NCI-H1105 (cell line): ENCODE results near the gene DDX41.
"Not testable (repeated sequence)": the region's sequence is repeated elsewhere in the genome, so short reads cannot be mapped to it uniquely, and the experiment has no call there.

Experiments used
- DNase-seq: peaks from one replicate; lab custom pipeline; 2025; lab: John Stamatoyannopoulos, UW

The DDX41 gene

GRCh38 chr5:177516601-177517568, at the start of gene DDX41:
Gene DDX41, minus strand, starts transcription at chr5:177516961. Its CDS starts 16 bp downstream, at chr5:177516945.
- DNase-seq = peak; percentile 88

DNA sequence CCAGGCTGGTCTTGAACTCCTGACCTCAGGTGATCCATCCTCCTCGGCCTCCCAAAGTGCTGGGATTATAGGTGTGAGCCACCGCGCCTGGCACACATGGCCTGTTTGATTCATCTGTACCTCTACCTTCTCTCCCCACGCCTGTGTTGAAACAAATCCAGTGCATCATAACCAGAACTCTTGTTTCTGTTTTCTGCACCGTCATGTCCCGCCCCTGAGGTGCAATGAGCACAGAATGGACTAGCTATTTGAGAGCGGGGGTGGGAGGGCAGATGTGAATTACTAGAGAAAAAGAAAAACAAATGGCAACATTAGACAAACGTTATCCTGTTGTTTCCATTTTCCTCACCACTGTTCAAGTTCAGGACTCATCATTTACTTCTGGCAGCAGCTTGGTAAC, 48.3 kb upstream of the DDX41 start:
- no peak for DNase-seq

DNA sequence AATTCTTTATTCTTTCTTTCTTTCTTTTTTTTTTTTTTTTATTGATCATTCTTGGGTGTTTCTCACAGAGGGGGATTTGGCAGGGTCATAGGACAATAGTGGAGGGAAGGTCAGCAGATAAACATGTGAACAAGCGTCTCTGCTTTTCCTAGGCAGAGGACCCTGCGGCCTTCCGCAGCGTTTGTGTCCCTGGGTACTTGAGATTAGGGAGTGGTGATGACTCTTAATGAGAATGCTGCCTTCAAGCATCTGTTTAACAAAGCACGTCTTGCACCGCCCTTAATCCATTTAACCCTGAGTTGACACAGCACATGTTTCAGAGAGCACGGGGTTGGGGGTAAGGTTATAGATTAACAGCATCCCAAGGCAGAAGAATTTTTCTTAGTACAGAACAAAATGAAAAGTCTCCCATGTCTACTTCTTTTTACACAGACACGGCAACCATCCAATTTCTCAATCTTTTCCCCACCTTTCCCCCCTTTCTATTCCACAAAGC, 42.7 kb upstream of the DDX41 start:
- DNase-seq = not testable (repeated sequence)

DNA sequence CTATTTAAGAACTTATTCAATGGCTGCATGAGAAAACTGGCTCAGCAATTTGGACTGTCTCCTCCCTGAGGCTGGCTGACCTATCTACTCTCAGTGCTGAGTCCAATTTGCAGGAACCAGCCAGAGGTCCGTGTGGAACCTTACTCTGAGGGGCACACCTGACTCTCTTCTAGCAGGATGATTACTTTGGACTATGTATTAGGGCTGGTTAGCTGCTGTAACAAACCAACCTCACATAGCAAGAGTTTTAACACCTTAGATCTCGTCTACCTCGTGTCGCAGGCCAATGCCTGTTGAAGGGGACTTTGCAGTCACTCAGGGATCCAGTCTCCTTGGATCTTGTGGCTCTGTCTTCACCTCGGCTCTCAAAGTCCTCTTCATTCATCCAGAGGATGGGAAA, 41.0 kb upstream of the DDX41 start:
- DNase-seq = no peak

DNA sequence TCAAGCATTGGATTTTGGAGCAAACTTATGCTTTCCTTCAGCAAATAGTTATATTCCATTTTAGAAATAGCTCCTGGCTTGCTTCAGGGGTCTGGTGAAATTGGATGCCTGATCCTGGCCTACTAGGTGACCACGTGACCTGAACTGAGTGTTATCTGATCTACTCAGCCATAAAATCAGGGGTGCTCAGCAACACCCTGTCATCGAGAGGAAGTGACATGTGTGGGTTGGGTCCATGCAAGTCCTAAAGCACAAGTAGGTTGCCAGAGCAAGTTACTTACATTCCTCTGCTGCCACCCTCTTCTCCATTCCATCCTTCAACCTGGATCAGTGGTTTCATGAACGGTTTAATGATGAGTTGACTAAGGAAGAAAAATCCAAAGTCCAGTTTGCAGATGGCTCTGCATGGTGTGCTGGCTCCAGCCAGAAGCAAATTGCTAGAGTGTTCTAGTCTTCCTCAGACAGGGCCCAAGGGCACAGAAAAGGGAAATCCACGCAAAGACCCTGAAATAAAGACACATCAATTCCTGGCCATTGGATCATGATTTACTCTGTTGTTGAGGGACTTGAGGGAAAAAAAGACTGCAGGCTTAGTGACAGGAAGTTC, 40.4 kb upstream of the DDX41 start:
- no peak for DNase-seq

GRCh38 chr5:177555665-177556064, 38.9 kb upstream of the DDX41 start:
- DNase-seq = no peak

DNA sequence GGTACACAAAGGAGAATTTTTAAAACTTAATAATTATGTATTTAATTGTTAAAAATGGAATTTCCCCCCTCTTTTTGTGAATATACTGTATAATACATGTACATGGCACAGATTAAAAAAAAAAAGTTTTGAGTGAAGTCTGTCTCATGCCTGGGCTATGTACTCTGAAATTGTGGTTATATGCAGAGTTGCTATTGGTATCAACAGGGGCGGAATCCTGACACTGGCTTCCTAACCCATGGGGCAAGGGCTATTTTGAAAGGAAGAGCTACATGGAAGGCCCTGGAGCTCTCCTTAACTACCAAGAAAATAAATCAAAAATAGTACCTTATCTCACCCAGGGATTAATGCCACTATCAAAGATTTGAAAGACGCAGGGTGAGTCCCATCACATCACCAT, 38.5 kb upstream of the DDX41 start:
- DNase-seq = no peak

DNA sequence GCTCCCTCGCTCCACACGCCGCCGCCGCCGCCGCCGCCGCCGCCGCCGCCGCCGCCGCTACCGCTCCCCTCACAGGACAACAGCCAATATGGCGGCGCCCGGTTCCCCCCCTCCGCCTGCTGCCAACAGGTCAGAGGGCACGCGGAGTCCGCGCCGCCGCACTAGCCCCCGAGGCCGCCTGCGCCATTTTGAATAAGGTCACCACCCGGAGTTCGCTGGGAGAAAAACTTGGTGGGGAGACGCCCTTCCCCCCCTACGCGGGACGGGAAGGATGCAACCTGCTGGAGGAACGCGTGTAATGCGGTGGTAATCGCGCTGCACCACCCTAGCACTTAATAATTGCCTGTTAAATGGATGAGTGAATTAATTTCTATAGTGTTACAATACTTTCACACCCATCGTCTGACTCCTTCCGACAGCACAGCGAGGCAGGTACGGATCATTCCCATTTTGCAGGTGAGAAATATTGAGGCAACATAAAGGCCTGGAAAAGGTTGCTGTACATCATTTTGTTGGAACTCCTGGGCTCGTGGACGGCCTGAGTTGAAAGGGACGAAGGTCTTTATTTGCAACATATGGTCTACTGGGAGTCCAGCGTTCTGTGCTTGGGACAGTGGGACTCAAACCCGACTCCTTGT, 37.8 kb upstream of the DDX41 start, which contains the start of gene FAM193B:
Gene FAM193B (minus strand): TSS at position 90 of the 638 bp plus-strand sequence. CDS start 105 bp downstream, outside the sequence.
- peak; percentile 84 for DNase-seq

DNA sequence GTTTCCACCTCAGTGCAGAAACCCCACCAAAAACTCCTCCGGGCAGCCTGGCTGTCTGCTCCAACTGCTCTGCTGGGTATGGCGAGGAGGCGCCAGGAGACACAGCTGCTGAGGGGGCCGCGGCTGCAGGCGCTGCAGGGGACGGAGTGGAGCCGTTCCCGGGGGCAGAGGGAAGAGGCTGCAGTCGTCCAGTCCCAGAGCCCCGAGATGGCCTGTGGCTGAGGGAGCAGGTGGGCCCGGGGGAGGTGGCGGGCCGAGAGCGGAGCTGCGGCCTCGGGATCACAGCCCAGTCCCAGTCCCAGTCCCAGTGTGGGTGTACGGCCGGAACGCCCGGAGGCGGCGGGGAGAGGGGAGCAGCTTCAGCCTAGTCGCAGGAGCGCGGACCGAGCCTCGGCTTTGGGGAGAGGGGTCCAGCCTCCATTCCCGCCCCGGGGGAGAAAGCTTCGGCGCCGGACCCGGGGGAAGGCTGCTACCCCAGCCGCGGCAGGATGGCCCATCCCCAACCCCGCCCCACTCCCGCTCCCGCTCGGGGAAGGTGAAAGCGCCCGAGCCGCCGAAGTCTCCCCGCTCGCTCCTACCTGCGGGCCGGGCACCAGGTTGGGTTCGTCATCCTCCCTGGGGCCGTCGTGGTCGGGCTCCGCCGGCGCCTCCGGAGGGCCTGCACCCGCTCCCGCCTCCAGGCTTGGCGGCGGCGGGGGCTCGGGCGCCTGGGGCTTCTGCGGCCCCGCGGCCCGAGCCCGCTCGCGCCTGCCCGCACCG, 37.1 kb upstream of the DDX41 start:
- no peak for DNase-seq

- no peak for DNase-seq
Observed at GRCh38 chr5:177552839-177553455, 36.2 kb upstream of the DDX41 start.

GRCh38 chr5:177550122-177550521, 33.4 kb upstream of the DDX41 start:
- DNase-seq = no peak

GRCh38 chr5:177548495-177548894, 31.7 kb upstream of the DDX41 start:
- DNase-seq = no peak

DNA sequence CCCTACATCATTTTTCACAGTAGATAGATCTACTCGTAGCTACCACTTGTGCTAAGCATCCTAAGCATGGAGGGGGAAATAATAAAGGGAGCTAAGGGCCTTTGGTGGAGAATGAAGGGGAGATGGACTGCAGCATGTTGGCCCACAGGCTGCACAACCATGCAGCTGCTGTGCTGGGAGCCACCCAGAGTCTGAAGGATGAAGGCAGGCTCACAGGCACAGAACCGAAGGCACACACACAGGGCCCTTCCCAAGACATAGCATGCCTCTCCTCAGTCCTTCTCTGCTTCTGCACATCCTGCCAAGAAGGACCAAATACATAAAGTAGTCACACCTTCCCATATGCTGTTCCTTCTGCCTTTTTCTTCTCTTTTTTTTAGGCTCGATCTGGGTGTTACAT, 31.0 kb upstream of the DDX41 start:
- DNase-seq = no peak

- no peak for DNase-seq
Observed at GRCh38 chr5:177546258-177546741, 29.5 kb upstream of the DDX41 start.

GRCh38 chr5:177545487-177546257, 28.9 kb upstream of the DDX41 start:
- no peak for DNase-seq

DNA sequence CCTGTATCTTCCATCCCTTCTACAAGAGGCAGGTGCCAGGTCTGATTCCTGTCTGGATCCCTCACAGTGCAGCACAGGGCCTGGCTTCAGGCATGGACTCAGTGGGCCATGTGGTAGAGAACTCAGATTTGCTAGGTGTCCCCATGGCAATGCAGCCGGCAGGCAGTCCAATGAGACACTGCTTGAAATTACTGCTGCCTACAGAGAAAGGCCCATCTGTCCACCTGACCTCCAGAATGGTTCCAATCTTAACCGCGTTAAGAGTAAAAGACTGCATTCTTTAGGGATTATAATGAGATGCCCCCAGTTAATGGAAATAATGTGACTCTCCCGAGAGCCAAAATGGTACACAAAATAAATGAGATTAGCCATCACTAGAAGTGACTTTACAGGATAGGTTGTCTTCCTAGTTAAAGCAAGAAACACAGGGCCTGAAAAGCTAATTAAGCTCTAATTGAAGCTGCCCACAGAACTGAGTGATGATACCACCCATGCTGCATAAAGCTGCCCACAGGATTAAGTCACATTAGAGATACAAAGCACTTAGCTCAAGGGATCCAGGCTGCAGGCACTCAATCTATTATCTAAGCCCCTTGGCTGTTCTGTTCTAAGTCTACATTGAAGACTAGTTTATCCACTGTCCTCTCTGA, 26.2 kb upstream of the DDX41 start:
- no peak for DNase-seq

GRCh38 chr5:177540438-177540837, 23.7 kb upstream of the DDX41 start:
- DNase-seq = no peak

GRCh38 chr5:177539411-177539810, 22.6 kb upstream of the DDX41 start:
- no peak for DNase-seq

DNA sequence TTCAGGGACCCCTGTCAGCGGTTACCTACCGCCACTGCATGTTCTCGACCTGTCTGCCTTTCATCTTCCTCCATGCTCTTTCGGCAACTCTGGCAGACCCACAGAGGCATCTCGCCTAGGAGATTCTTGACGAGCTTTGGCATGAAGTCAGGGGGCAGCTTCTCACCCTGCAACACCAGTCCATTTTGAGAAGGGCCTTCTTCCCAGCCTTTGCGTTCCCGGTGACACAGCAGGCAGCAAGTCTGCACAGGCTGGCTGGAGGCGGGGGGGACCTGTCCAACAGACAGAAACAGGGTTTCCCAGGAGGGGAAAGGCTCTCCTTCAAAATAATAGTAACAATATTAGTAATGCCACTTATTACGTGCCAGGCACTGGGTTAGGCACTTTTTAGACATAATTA, 22.1 kb upstream of the DDX41 start:
- DNase-seq = no peak
